SU-DHL-6 (cell line): ENCODE data around the gene ATP9A.

Experiments
- H2AFZ ChIP-seq: fragments of 200-600 bp; sonication (generic); 2 replicates; pipeline ENCODE4 v1.6.1; 2014; ENCODE audit warnings: low read depth, mild to moderate bottlenecking, moderate library complexity, mixed read lengths, antibody characterized with exemption, low read length; ENCODE audit not compliant: severe bottlenecking
- H3F3A ChIP-seq: fragments of 200-600 bp; shearing (Covaris generic); 2 replicates; pipeline ENCODE4 v1.6.0; 2016; ENCODE audit warnings: antibody characterized with exemption, mild to moderate bottlenecking; ENCODE audit not compliant: insufficient read depth
- H3K27ac ChIP-seq: fragments of 200-600 bp; sonication (generic); 2 replicates; pipeline ENCODE4 v1.5.1; 2016; ENCODE audit warnings: low read depth, mild to moderate bottlenecking, low read length, moderate library complexity, mixed read lengths
- H3K27me3 ChIP-seq: fragments of 200-600 bp; sonication (generic), shearing (Covaris generic); 2 replicates; pipeline ENCODE4 v1.6.0; 2014; ENCODE audit warnings: mild to moderate bottlenecking, low read length
- H3K36me3 ChIP-seq: fragments of 200-600 bp; sonication (generic); 2 replicates; pipeline ENCODE4 v1.6.1; 2014; ENCODE audit warnings: mild to moderate bottlenecking, low read length, mixed read lengths
- H3K4me2 ChIP-seq: fragments of 300-600, 200-600 bp; shearing (Covaris generic), sonication (generic); 2 replicates; pipeline ENCODE4 v1.6.0; 2014; ENCODE audit warnings: low read length, low read depth, mild to moderate bottlenecking; ENCODE audit not compliant: poor library complexity, severe bottlenecking
- H3K4me3 ChIP-seq: fragments of 200-600 bp; sonication (generic); 2 replicates; pipeline ENCODE4 v1.5.1; 2014; ENCODE audit warnings: antibody characterized with exemption, low read length, mild to moderate bottlenecking, mixed read lengths; ENCODE audit not compliant: insufficient read depth, poor library complexity, severe bottlenecking
- H3K79me2 ChIP-seq: fragments of 200-600 bp; sonication (generic); 2 replicates; pipeline ENCODE4 v1.6.1; 2014; ENCODE audit warnings: mild to moderate bottlenecking, low read length, moderate library complexity; ENCODE audit not compliant: insufficient read depth
- H3K9ac ChIP-seq: fragments of 200-600 bp; sonication (generic); 2 replicates; pipeline ENCODE4 v1.7.0; 2014; ENCODE audit warnings: mild to moderate bottlenecking, low read length
- H3K9me2 ChIP-seq: fragments of 200-600 bp; sonication (generic); replicated peaks from 2 replicates; pipeline ENCODE4 v1.6.1; 2014; ENCODE audit warnings: low read length; ENCODE audit not compliant: insufficient read depth
- H3K9me3 ChIP-seq: fragments of 200-600 bp; sonication (generic); 2 replicates; pipeline ENCODE4 v1.6.1; 2014; ENCODE audit warnings: low read length, mixed read lengths; ENCODE audit not compliant: insufficient read depth
- H4K20me1 ChIP-seq: fragments of 200-600 bp; sonication (generic); 2 replicates; pipeline ENCODE4 v1.6.1; 2014; ENCODE audit warnings: low read depth, mild to moderate bottlenecking, antibody characterized with exemption, low read length, moderate library complexity, mixed read lengths
- CTCF ChIP-seq: fragments of 200-600 bp; sonication (generic); IDR thresholded peaks from one replicate; pipeline ENCODE4 v1.5.1; 2017; ENCODE audit warnings: antibody characterized with exemption, mild to moderate bottlenecking, low read length, moderate library complexity; ENCODE audit not compliant: insufficient read depth, poor library complexity, severe bottlenecking
- EZH2phosphoT487 ChIP-seq: fragments of 200-600 bp; sonication (generic), shearing (Covaris generic); conservative IDR thresholded peaks from 2 replicates; pipeline ENCODE4 v1.6.1; 2018; ENCODE audit warnings: mild to moderate bottlenecking, antibody characterized with exemption, low read length, moderate library complexity, mixed read lengths

Gene ATP9A

DNA sequence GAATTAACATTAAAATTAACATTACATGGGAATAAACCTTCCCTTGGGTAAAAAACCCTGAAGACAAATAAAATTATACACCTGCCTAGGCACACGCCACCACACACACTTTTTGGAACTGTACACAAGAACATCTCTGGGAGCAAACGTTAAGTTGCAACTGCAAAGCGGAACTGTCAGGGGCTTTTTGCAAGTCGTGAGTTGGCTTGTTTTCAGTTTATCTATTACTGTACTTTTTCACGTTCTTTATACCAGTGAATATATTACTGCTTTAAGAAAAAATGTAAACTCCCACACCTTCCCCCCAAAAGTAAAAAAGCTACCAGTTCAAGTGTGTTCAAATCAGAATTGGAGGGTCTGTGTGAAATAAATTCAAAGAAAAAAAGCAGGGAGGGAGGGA, 160.1 kb downstream of the ATP9A start:
- Histone ChIP-seq H3K4me3 (no peak overlapping the region), H2AFZ (no peak overlapping the region), H3K9me2 (no peaks in the 10 kb centered on the region), H3K27me3 (no peaks in the 10 kb centered on the region), H3F3A (no peaks in the 10 kb centered on the region), H3K79me2 (no peaks in the 10 kb centered on the region), H3K36me3 (no peaks in the 10 kb centered on the region), H4K20me1 (no peaks in the 10 kb centered on the region), H3K27ac (no peak overlapping the region), H3K9me3 (no peaks in the 10 kb centered on the region), H3K4me2 (no peak overlapping the region), H3K9ac (no peak overlapping the region)
- TF ChIP-seq CTCF (no peak), EZH2phosphoT487 (no peak)

- Histone ChIP-seq H4K20me1 (no peaks in the 10 kb centered on the region), H3K27ac (no peak overlapping the region), H3K9me3 (no peaks in the 10 kb centered on the region), H3K27me3 (no peaks in the 10 kb centered on the region), H3K9me2 (no peaks in the 10 kb centered on the region), H3K4me3 (no peak overlapping the region), H3K4me2 (no peak overlapping the region), H3K36me3 (no peaks in the 10 kb centered on the region), H3K9ac (no peak overlapping the region), H3K79me2 (no peaks in the 10 kb centered on the region), H2AFZ (no peak overlapping the region), H3F3A (no peaks in the 10 kb centered on the region)
- no peak for TF ChIP-seq EZH2phosphoT487
- TF ChIP-seq CTCF = no peak
Measured at GRCh38 chr20:51607170-51607569, 161.0 kb downstream of the ATP9A start.

GRCh38 chr20:51604851-51605250, 163.3 kb downstream of the ATP9A start:
- Histone ChIP-seq H3K4me3 (no peak overlapping the region), H3K9me2 (no peaks in the 10 kb centered on the region), H3K27ac (no peak overlapping the region), H3K79me2 (no peaks in the 10 kb centered on the region), H3K9ac (no peak overlapping the region), H3K36me3 (no peaks in the 10 kb centered on the region), H3F3A (no peaks in the 10 kb centered on the region), H2AFZ (no peak overlapping the region), H3K9me3 (no peaks in the 10 kb centered on the region), H4K20me1 (no peaks in the 10 kb centered on the region), H3K27me3 (no peaks in the 10 kb centered on the region), H3K4me2 (no peak overlapping the region)
- TF ChIP-seq CTCF (no peak), EZH2phosphoT487 (no peak)

GRCh38 chr20:51602131-51602530, 166.1 kb downstream of the ATP9A start:
- no peaks in the 10 kb centered on the region for H3K79me2 ChIP-seq
- no peak overlapping the region for H3K4me2 ChIP-seq
- H3F3A ChIP-seq = no peaks in the 10 kb centered on the region
- no peaks in the 10 kb centered on the region for H3K27me3 ChIP-seq
- H3K4me3 ChIP-seq = no peak overlapping the region
- no peaks in the 10 kb centered on the region for H4K20me1 ChIP-seq
- H3K36me3 ChIP-seq = no peaks in the 10 kb centered on the region
- H2AFZ ChIP-seq = no peak overlapping the region
- H3K9me3 ChIP-seq = no peaks in the 10 kb centered on the region
- H3K9me2 ChIP-seq = no peaks in the 10 kb centered on the region
- H3K9ac ChIP-seq = no peak overlapping the region
- H3K27ac ChIP-seq = no peak overlapping the region
- no peak for TF ChIP-seq CTCF
- no peak for TF ChIP-seq EZH2phosphoT487
